SK-N-SH treated with all-trans-retinoic acid at 6 μM for 48 hours (cell line): ENCODE results near the gene GRK4.

ENCODE experiments used
- ATAC-seq: fragments of 200-7000 bp; cut with Tn5 transposase; 3 replicates; pipeline ENCODE4 v1.9.1; 2020; ENCODE audit warnings: mild to moderate bottlenecking, moderate library complexity
- ARNTL ChIP-seq: fragments of 450-650 bp; formaldehyde crosslinking; IDR thresholded peaks from 2 replicates; pipeline ENCODE4 v1.5.0; 2020; ENCODE audit warnings: low read depth, mild to moderate bottlenecking, moderate library complexity, borderline replicate concordance
- BACH2 ChIP-seq: fragments of 250-450 bp; sonication (Bioruptor Pico); IDR thresholded peaks from 2 replicates; pipeline ENCODE4 v1.9.0; 2021; ENCODE audit warnings: mild to moderate bottlenecking, borderline replicate concordance
- CREB5 ChIP-seq: fragments of 250-450 bp; sonication (Bioruptor Pico); IDR thresholded peaks from 2 replicates; pipeline ENCODE4 v1.5.1; 2020; ENCODE audit warnings: low read depth, mild to moderate bottlenecking, moderate library complexity
- CSRNP3 ChIP-seq: fragments of 250-450 bp; sonication (Bioruptor Pico); IDR thresholded peaks from 2 replicates; pipeline ENCODE4 v1.5.1; 2021; ENCODE audit warnings: mild to moderate bottlenecking, moderate library complexity
- ESRRG ChIP-seq: fragments of 250-450 bp; sonication (Bioruptor Pico); IDR thresholded peaks from 2 replicates; pipeline ENCODE4 v1.6.1; 2021; ENCODE audit warnings: mild to moderate bottlenecking
- GLIS3 ChIP-seq: fragments of 250-450 bp; sonication (Bioruptor Pico); IDR thresholded peaks from 2 replicates; pipeline ENCODE4 v1.5.0; 2020; ENCODE audit warnings: mild to moderate bottlenecking, moderate library complexity
- ISL1 ChIP-seq: fragments of 250-450 bp; sonication (Bioruptor Pico); IDR thresholded peaks from 2 replicates; pipeline ENCODE4 v2.1.2; 2022; ENCODE audit warnings: mild to moderate bottlenecking, moderate library complexity
- OSR1 ChIP-seq: fragments of 250-450 bp; sonication (Bioruptor Pico); IDR thresholded peaks from 2 replicates; pipeline ENCODE4 v1.8.0; 2022; ENCODE audit warnings: moderate library complexity, mild to moderate bottlenecking, inconsistent platforms
- PATZ1 ChIP-seq: fragments of 250-450 bp; sonication (Bioruptor Pico); IDR thresholded peaks from 2 replicates; pipeline ENCODE4 v1.8.0; 2020; ENCODE audit warnings: mild to moderate bottlenecking, moderate library complexity, borderline replicate concordance
- POU6F1 ChIP-seq: fragments of 250-450 bp; sonication (Bioruptor Pico); IDR thresholded peaks from 2 replicates; pipeline ENCODE4 v1.8.0; 2021; ENCODE audit warnings: low read depth, mild to moderate bottlenecking, moderate library complexity, borderline replicate concordance
- PPARA ChIP-seq: fragments of 250-450 bp; sonication (Bioruptor Pico); IDR thresholded peaks from 2 replicates; pipeline ENCODE4 v1.5.0; 2020; ENCODE audit warnings: mild to moderate bottlenecking, borderline replicate concordance
- RARB ChIP-seq: fragments of 250-450 bp; sonication (Bioruptor Pico); IDR thresholded peaks from 2 replicates; pipeline ENCODE4 v1.8.0; 2021; ENCODE audit warnings: mild to moderate bottlenecking, moderate library complexity
- SNAI2 ChIP-seq: fragments of 250-450 bp; sonication (Bioruptor Pico); IDR thresholded peaks from 2 replicates; pipeline ENCODE4 v1.5.0; 2020; ENCODE audit warnings: mild to moderate bottlenecking, moderate library complexity
- TCF4 ChIP-seq: fragments of 250-450 bp; sonication (Bioruptor Pico); IDR thresholded peaks from 2 replicates; pipeline ENCODE4 v1.8.0; 2021; ENCODE audit warnings: mild to moderate bottlenecking, moderate library complexity, borderline replicate concordance
- TOX ChIP-seq: fragments of 250-450 bp; sonication (Bioruptor Pico); IDR thresholded peaks from 2 replicates; pipeline ENCODE4 v1.8.0; 2021; ENCODE audit warnings: mild to moderate bottlenecking, moderate library complexity, borderline replicate concordance
- TSHZ2 ChIP-seq: fragments of 250-450 bp; sonication (Bioruptor Pico); IDR thresholded peaks from 2 replicates; pipeline ENCODE4 v1.5.0; 2020; ENCODE audit warnings: mild to moderate bottlenecking, moderate library complexity
- ZC3H10 ChIP-seq: fragments of 250-450 bp; sonication (Bioruptor Pico); IDR thresholded peaks from 2 replicates; pipeline ENCODE4 v1.5.1; 2021; ENCODE audit warnings: mild to moderate bottlenecking, moderate library complexity
- ZFP30 ChIP-seq: fragments of 450-650 bp; formaldehyde crosslinking; IDR thresholded peaks from 2 replicates; pipeline ENCODE4 v1.5.0; 2022; ENCODE audit warnings: mild to moderate bottlenecking, moderate library complexity
- ZNF70 ChIP-seq: fragments of 450-650 bp; formaldehyde crosslinking; IDR thresholded peaks from 2 replicates; pipeline ENCODE4 v1.5.0; 2020; ENCODE audit warnings: mild to moderate bottlenecking, moderate library complexity
- ZNF8 ChIP-seq: fragments of 450-650 bp; formaldehyde crosslinking; IDR thresholded peaks from 2 replicates; pipeline ENCODE4 v1.5.0; 2020; ENCODE audit warnings: mild to moderate bottlenecking, moderate library complexity

GRK4 gene

GRCh38 chr4:3060946-3061345 is 97.6 kb downstream of the GRK4 start:
- no peak for TF ChIP-seq ZC3H10 (CRISPR knock-in tag)
- no peak for TF ChIP-seq BACH2 (CRISPR knock-in tag)
- TF ChIP-seq POU6F1 (CRISPR knock-in tag) = no peak
- TF ChIP-seq CSRNP3 = no peak
- no peak for TF ChIP-seq TOX (CRISPR knock-in tag)
- no peak for TF ChIP-seq ZFP30
- TF ChIP-seq ESRRG (CRISPR knock-in tag) = no peak
- TF ChIP-seq GLIS3 (CRISPR knock-in tag) = no peak
- no peak for TF ChIP-seq ZNF8
- ATAC-seq = no peak

GRCh38 chr4:3062471-3062870 is 99.1 kb downstream of the GRK4 start:
- peak; percentile 74 for ATAC-seq
- TF ChIP-seq GLIS3 (CRISPR knock-in tag) = no peak

GRCh38 chr4:3065551-3065950 is 102.2 kb downstream of the GRK4 start:
- TF ChIP-seq TSHZ2 (CRISPR knock-in tag) = no peak
- no peak for TF ChIP-seq ZFP30
- TF ChIP-seq ESRRG (CRISPR knock-in tag) = no peak
- no peak for TF ChIP-seq OSR1
- TF ChIP-seq CSRNP3 = no peak
- no peak for TF ChIP-seq ZNF70 (CRISPR knock-in tag)
- no peak for TF ChIP-seq PATZ1 (CRISPR knock-in tag)
- no peak for TF ChIP-seq ARNTL (CRISPR knock-in tag)
- TF ChIP-seq ZNF8 = no peak
- no peak for TF ChIP-seq CREB5
- no peak for TF ChIP-seq TCF4
- no peak for TF ChIP-seq SNAI2 (CRISPR knock-in tag)
- TF ChIP-seq PPARA = no peak
- TF ChIP-seq BACH2 (CRISPR knock-in tag) = no peak
- TF ChIP-seq RARB (CRISPR knock-in tag) = no peak
- TF ChIP-seq TOX (CRISPR knock-in tag) = no peak
- no peak for TF ChIP-seq ISL1 (CRISPR knock-in tag)
- ATAC-seq = no peak
